OCI-LY7 (cell line): Measurements from ENCODE around the gene GADD45B.
"Not testable (repeated sequence)": the region's sequence is repeated elsewhere in the genome, so short reads cannot be mapped to it uniquely, and the experiment has no call there.

ENCODE experiments used
- CTCF ChIP-seq: fragments of 200-600 bp; sonication (generic); conservative IDR thresholded peaks from 2 replicates; pipeline ENCODE4 v1.5.1; 2014; ENCODE audit warnings: mild to moderate bottlenecking, antibody characterized with exemption, low read length, moderate library complexity, mixed read lengths
- EZH2phosphoT487 ChIP-seq: fragments of 200-600 bp; sonication (generic); IDR thresholded peaks from 2 replicates; pipeline ENCODE4 v1.6.1; 2018; ENCODE audit warnings: low read depth, borderline replicate concordance, mild to moderate bottlenecking, mixed run types, antibody characterized with exemption, low read length, moderate library complexity, mixed read lengths

DNA sequence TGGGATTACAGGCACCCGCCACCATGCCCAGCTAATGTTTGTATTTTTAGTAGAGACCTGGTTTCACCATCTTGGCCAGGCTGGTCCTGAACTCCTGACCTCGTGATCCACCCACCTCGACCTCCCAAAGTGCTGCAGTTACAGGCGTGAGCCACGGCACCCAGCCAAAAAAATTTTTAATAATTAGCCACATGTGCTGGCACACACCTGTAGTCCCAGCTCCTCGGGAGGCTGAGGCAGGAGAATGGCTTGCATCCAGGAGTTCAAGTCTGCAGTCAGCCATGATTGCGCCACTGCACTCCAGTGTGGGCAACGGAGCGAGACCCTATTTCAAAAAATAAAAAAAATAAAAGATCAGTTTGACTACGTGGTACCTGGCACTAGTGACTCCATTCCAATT lies 17.2 kb upstream of the GADD45B start:
- not testable (repeated sequence) for TF ChIP-seq CTCF, EZH2phosphoT487
